NCI-H2171 treated with DMSO at 0.1 percent for 48 hours (cell line): ENCODE results near the gene SLC39A9.
"Not testable (repeated sequence)": the region's sequence is repeated elsewhere in the genome, so short reads cannot be mapped to it uniquely, and the experiment has no call there.

ENCODE experiments used
- DNase-seq: peaks from one replicate; lab custom pipeline; 2025; lab: John Stamatoyannopoulos, UW

Gene SLC39A9

GRCh38 chr14:69368381-69368780 lies 30.1 kb upstream of the SLC39A9 start:
- no peak for DNase-seq

GRCh38 chr14:69370061-69370460 lies 28.4 kb upstream of the SLC39A9 start:
- no peak for DNase-seq

- DNase-seq: no peak
These were observed 26.3 kb upstream of the SLC39A9 start for GRCh38 chr14:69372146-69372545.

GRCh38 chr14:69373104-69373503 lies 25.4 kb upstream of the SLC39A9 start:
- DNase-seq: no peak

- no peak for DNase-seq
These were observed 24.3 kb upstream of the SLC39A9 start for GRCh38 chr14:69374235-69374634.

- DNase-seq: no peak
These were observed 23.3 kb upstream of the SLC39A9 start for GRCh38 chr14:69375182-69375581.

GRCh38 chr14:69375722-69376121 lies 22.8 kb upstream of the SLC39A9 start:
- no peak for DNase-seq

- DNase-seq: no peak
These were observed 22.1 kb upstream of the SLC39A9 start for GRCh38 chr14:69376439-69376838.

GRCh38 chr14:69378274-69378673 lies 20.2 kb upstream of the SLC39A9 start:
- DNase-seq: no peak

- DNase-seq: no peak
These were observed 11.2 kb upstream of the SLC39A9 start for GRCh38 chr14:69387311-69387710.

- DNase-seq: not testable (repeated sequence)
These were observed 7.1 kb upstream of the SLC39A9 start for GRCh38 chr14:69391400-69391799.

GRCh38 chr14:69392481-69392880 lies 6.0 kb upstream of the SLC39A9 start:
- no peak for DNase-seq

- no peak for DNase-seq
These were observed 2.6 kb upstream of the SLC39A9 start for GRCh38 chr14:69395929-69396328.

- DNase-seq: peak; percentile 64
These were observed 322 bp downstream of the SLC39A9 start for GRCh38 chr14:69398818-69399210.

- no peak for DNase-seq
These were observed 1.3 kb downstream of the SLC39A9 start for GRCh38 chr14:69399750-69400149.

GRCh38 chr14:69400154-69400553 lies 1.7 kb downstream of the SLC39A9 start:
- no peak for DNase-seq

- DNase-seq: no peak
These were observed 3.3 kb downstream of the SLC39A9 start for GRCh38 chr14:69401841-69402240.

- no peak for DNase-seq
These were observed 6.0 kb downstream of the SLC39A9 start for GRCh38 chr14:69404478-69404877.

- no peak for DNase-seq
These were observed 6.4 kb downstream of the SLC39A9 start for GRCh38 chr14:69404883-69405282.

GRCh38 chr14:69405762-69406161 lies 7.3 kb downstream of the SLC39A9 start:
- DNase-seq: no peak

GRCh38 chr14:69408331-69408960 lies 10.0 kb downstream of the SLC39A9 start:
- DNase-seq: no peak

- DNase-seq: no peak
These were observed 15.0 kb downstream of the SLC39A9 start for GRCh38 chr14:69413483-69413882.

GRCh38 chr14:69416087-69416486 lies 17.6 kb downstream of the SLC39A9 start:
- not testable (repeated sequence) for DNase-seq

- no peak for DNase-seq
These were observed 24.8 kb downstream of the SLC39A9 start for GRCh38 chr14:69423279-69423678.
